Smooth muscle cell of the pulmonary artery (primary cell): Measurements from ENCODE around the gene DDX17. TPM values are rescaled to one million over a fixed set of nuclear protein-coding genes. Genes with fewer than 3 reads are reported as not detected.

Experiments
- total RNA-seq: library from RNA; depleted of rRNA; stranded (reverse); fragments of >200 nt; gene quantifications from 2 replicates; pipeline ENCODE4 v1.2.3, GENCODE V29; 2014

Gene DDX17
- 423 and 436 TPM in 2 replicates for total RNA-seq

GRCh38 chr22:38506118-38506962 is at the start of gene DDX17:
TSS of gene DDX17 (minus strand) at chr22:38506311.

DNA sequence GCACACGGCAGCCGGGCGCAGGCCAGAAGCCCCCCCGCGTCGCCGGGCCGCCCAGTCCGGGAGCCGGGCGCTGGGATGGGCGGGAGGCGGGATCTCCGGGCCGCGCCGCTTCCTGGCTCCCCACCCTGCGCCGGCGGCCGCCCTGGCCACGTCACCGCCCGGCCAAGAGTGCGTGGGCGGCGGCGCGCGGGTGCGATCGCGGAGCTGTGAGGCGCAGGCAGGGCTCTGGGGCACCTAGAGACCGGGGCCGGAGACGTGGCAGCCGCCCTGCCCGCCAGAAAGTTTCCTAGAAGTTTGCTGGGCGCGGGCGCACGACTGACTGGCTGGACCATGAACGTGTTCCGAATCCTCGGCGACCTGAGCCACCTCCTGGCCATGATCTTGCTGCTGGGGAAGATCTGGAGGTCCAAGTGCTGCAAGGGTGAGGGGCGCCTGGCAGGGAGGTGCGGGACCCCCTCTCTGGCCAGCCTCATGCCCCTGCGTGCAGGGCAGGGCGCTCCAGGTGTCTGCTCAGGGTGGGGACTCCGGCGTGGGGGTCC is 38.1 kb downstream of the DDX17 start, which contains the start of gene KDELR3:
KDELR3 (plus strand) TSS at position 193 of the 539 bp plus-strand sequence; CDS start at position 331, 138 bp downstream.

GRCh38 chr22:38455076-38455529 is 51.0 kb downstream of the DDX17 start, which contains the start of gene KCNJ4:
TSS of gene KCNJ4 (minus strand) at chr22:38455199. CDS start at chr22:38428132, 27,067 bp downstream.

Other genes with a start within 250 kb of the DDX17 start
- gene TMEM184B, start 233.3 kb downstream of the DDX17 start, total RNA-seq: 73.3 and 92.3 TPM in 2 replicates
- 119 and 191 TPM in 2 replicates for gene CSNK1E, start 188.9 kb downstream of the DDX17 start, total RNA-seq
- gene KCNJ4, start 51.1 kb downstream of the DDX17 start, total RNA-seq: 0.03 TPM in 1 of 2 replicates, not detected in the other
- 134 and 166 TPM in 2 replicates for gene KDELR3, start 38.2 kb downstream of the DDX17 start, total RNA-seq
- 0.56 and 0.85 TPM in 2 replicates for gene DMC1, start 63.9 kb upstream of the DDX17 start, total RNA-seq
- gene FAM227A, start 150.1 kb upstream of the DDX17 start, total RNA-seq: 1.1 and 3.9 TPM in 2 replicates
- gene CBY1, start 150.3 kb upstream of the DDX17 start, total RNA-seq: 15.0 and 15.8 TPM in 2 replicates
- gene TOMM22, start 175.6 kb upstream of the DDX17 start, total RNA-seq: 29.5 and 36.8 TPM in 2 replicates
- gene JOSD1, start 194.6 kb upstream of the DDX17 start, total RNA-seq: 63.3 and 73.0 TPM in 2 replicates
- gene GTPBP1, start 199.6 kb upstream of the DDX17 start, total RNA-seq: 33.2 and 35.1 TPM in 2 replicates
- 95.9 and 142 TPM in 2 replicates for gene SUN2, start 249.7 kb upstream of the DDX17 start, total RNA-seq